ENCODE data around the gene CCDC47.

CCDC47 gene

DNA sequence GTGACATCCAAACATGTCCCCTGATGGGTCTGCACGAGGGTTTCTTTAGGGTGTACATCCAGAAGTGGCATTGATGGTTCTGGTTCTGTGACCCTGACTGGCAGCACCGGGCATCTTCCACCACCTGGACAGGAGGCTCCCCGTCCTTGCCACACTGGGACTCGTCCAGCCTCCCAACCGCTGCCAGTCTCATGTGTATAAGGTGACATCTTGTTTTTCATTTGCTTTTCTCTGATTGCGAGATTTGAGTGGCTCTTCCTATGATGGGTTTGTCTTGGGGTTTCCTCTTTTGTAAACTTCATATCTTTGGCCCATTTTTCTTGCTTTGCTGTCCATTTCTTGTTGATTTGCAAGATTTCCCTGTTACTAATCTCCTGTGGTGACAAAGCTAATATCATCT lies 64.3 kb downstream of the CCDC47 start:
- no peak for DNase-seq (ENCODE audit: low read depth)
- no peak overlapping the region for H3K4me3 ChIP-seq (replicated peaks; ENCODE audit: low read depth, low read length)
- no peak for TF ChIP-seq CTCF (IDR thresholded peaks at IDR 0.05; ENCODE audit: low read length, missing control alignments)

DNA sequence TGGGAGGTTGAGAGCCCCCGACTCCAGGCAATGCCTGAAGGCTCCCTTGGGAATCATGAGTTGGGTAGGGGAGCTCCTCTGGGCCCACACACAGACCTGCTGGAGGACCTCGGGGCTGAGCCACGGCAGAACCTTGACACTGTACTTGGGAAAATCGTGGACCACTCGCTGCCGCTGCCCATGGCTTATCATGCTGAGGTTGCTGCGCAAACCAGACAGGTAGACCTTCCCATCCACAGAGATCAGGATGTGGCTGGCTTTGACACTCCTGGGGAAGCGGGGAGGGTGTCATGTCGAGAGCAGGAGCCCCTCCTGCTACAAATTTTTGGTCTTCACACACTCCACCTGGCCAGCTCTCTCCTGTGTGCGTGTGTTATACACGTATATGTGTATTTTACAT lies 66.2 kb downstream of the CCDC47 start:
- DNase-seq (ENCODE audit: low read depth) = no peak
- H3K4me3 ChIP-seq (replicated peaks; ENCODE audit: low read depth, low read length) = no peak overlapping the region
- no peak for TF ChIP-seq CTCF (IDR thresholded peaks at IDR 0.05; ENCODE audit: low read length, missing control alignments)

GRCh38 chr17:63706336-63707082 lies 66.9 kb downstream of the CCDC47 start:
- no peak overlapping the region for H3K4me3 ChIP-seq (replicated peaks; ENCODE audit: low read depth, low read length)
- no peak for TF ChIP-seq CTCF (IDR thresholded peaks at IDR 0.05; ENCODE audit: low read length, missing control alignments)
- no peak for DNase-seq (ENCODE audit: low read depth)

DNA sequence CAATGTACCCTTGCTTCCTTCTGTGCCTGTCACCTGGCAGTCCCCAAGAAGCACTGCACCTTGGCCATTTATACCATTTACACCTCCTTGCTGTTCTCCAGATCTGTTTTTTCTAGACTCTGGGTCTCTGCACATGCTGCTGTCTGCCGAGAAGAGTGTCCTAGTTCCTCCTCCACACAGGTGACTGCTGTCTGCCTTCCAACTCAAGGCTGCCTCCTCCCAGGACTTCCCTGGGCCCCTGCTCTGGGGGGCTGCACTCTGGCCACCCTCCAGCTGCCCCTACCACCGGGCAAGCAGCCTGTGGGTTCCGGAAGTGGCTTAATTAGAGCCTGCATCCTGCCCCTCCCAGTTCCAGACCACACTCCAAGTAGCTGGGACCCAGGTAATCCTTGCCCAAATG lies 67.7 kb downstream of the CCDC47 start:
- TF ChIP-seq CTCF (IDR thresholded peaks at IDR 0.05; ENCODE audit: low read length, missing control alignments) = no peak
- no peak overlapping the region for H3K4me3 ChIP-seq (replicated peaks; ENCODE audit: low read depth, low read length)
- no peak for DNase-seq (ENCODE audit: low read depth)

DNA sequence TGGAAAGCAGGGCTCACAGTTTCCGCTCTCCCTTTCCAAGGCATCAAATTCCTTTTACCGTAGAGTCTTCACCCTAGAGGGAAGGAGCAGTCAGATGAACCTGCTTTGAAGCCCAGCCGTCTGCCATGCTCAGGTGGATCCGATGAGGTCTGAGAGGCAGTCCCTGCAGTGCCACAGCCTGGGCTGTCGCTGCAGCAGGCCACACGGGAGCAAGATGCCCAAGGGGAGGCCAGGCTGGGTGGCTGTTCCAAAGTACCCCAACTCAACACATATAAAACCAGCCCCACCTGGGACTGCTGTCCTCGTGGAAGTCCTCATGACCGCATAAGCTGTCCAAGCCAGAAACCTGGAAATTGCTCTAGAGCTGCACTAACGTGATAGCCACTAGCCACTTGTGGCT lies 68.6 kb downstream of the CCDC47 start:
- TF ChIP-seq CTCF (IDR thresholded peaks at IDR 0.05; ENCODE audit: low read length, missing control alignments) = no peak
- no peak overlapping the region for H3K4me3 ChIP-seq (replicated peaks; ENCODE audit: low read depth, low read length)
- DNase-seq (ENCODE audit: low read depth) = no peak

GRCh38 chr17:63704259-63704576 lies 69.2 kb downstream of the CCDC47 start:
- H3K4me3 ChIP-seq (replicated peaks; ENCODE audit: low read depth, low read length) = no peak overlapping the region
- no peak for TF ChIP-seq CTCF (IDR thresholded peaks at IDR 0.05; ENCODE audit: low read length, missing control alignments)
- no peak for DNase-seq (ENCODE audit: low read depth)

- H3K4me3 ChIP-seq (replicated peaks; ENCODE audit: low read depth, low read length) = no peak overlapping the region
- TF ChIP-seq CTCF (IDR thresholded peaks at IDR 0.05; ENCODE audit: low read length, missing control alignments) = no peak
- no peak for DNase-seq (ENCODE audit: low read depth)
Measured at GRCh38 chr17:63703556-63704258, 69.7 kb downstream of the CCDC47 start.
